Activated naive CD4-positive, alpha-beta T cell treated with anti-CD3 and anti-CD28 coated beads, Interleukin-2, amount 10 ng/mL, durations not matched to agents 5 hours and 36 hours (primary cell): ENCODE results near the gene ZNF165. TPM values are rescaled to one million over a fixed set of nuclear protein-coding genes. Genes with fewer than 3 reads are reported as not detected.

Experiments
- total RNA-seq, 2 experiments: library from RNA; stranded (reverse); gene quantifications; one replicate each; pipeline ENCODE4 v1.2.3, GENCODE V29; 2021

Gene ZNF165
- total RNA-seq: 1 to 10 TPM in 1 of 2 experiments, under 1 TPM in 1; 0.81 to 1.1 TPM

GRCh38 chr6:28080381-28080630 lies at the start of gene ZNF165:
ZNF165 (plus strand) TSS chr6:28080568; CDS start chr6:28085481, 4,913 bp downstream.

DNA sequence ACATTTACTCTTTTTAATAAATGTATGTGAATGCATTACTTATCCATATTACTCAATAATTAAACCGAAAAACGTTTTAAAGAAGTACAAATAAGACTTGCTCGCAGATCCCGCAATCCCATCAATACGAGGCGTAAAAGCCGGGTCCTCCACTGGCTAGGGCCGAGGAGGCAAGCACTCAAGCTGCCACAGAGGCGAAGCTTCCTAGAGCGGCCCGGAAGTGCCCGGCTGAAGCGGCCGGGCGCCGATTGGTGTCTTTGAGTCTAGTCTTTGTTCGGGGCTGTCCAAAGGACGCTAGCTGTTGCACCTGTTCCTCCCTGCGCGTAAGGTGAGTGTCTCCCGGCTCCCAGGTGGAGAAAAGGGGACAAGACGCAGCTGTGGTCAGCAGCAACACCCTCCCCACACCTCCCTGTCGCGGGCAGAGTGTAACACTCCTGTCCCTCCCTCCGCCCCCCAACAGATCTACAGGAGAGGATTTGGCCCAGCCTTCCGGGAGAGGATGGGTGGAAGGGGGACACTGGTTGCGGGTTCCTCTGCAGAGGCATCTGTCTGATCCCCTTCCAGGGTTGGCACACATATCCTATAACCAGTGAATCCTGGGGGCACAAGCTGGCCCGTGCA lies 44.1 kb downstream of the ZNF165 start, which contains the start of gene ZSCAN16:
TSS of gene ZSCAN16 (plus strand) at position 260 of the 621 bp plus-strand sequence. CDS start 835 bp downstream, outside the sequence.

Other genes with a start within 250 kb of the ZNF165 start
- gene OR2B2, start 168.2 kb upstream of the ZNF165 start, total RNA-seq: not detected
- under 1 TPM in 1 of 2 experiments, not detected in 1; 0.23 TPM for gene OR2B6, start 123.3 kb upstream of the ZNF165 start, total RNA-seq
- gene ZSCAN16, start 44.0 kb downstream of the ZNF165 start, total RNA-seq: 1 to 10 TPM; 5.3 to 7.1 TPM
- gene ZKSCAN8, start 61.3 kb downstream of the ZNF165 start, total RNA-seq: 10 to 100 TPM; 22.5 to 22.8 TPM
- gene ZSCAN9, start 144.7 kb downstream of the ZNF165 start, total RNA-seq: 1 to 10 TPM; 2.4 to 3.6 TPM
- gene ZKSCAN4, start 171.7 kb downstream of the ZNF165 start, total RNA-seq: 1 to 10 TPM; 8.0 to 8.3 TPM
- gene NKAPL, start 178.7 kb downstream of the ZNF165 start, total RNA-seq: under 1 TPM in 1 of 2 experiments, not detected in 1; 0.20 TPM
- gene ZSCAN26, start 186.6 kb downstream of the ZNF165 start, total RNA-seq: 10 to 100 TPM; 10.9 to 11.0 TPM
- 1 to 10 TPM; 1.1 to 1.2 TPM for gene PGBD1, start 201.0 kb downstream of the ZNF165 start, total RNA-seq